Body of pancreas (tissue), 4 donors: ENCODE data around the gene FLYWCH2. TPM values are rescaled to one million over a fixed set of nuclear protein-coding genes. Genes with fewer than 3 reads are reported as not detected.
"Not testable (repeated sequence)": the region's sequence is repeated elsewhere in the genome, so short reads cannot be mapped to it uniquely, and the experiment has no call there.

ENCODE experiments used
- ATAC-seq: fragments of 150-250 bp; one replicate; pipeline ENCODE4 v1.9.1; 2016
- DNase-seq, 4 donors: peaks; one replicate each; pipeline ENCODE4 v3.0.0-alpha.2; 2019
- H3K27ac ChIP-seq, 4 donors: fragments of 200-600 bp; sonication (generic); 1 replicate in 3 of 4; 2 replicates in 1 of 4; pipeline versions ENCODE4 v1.5.1 to v1.6.1; 2016 to 2019; ENCODE audit warnings: mild to moderate bottlenecking in 1 of 4, mixed read lengths in 1 of 4, moderate library complexity in 1 of 4
- H3K27me3 ChIP-seq, 2 donors: fragments of 200-600 bp; sonication (generic); one replicate each; pipeline ENCODE4 v1.6.0; 2016; ENCODE audit warnings: mild to moderate bottlenecking in 1 of 2
- H3K36me3 ChIP-seq, 2 donors: fragments of 200-600 bp; sonication (generic); replicated peaks in 1 of 2; 2 replicates each; pipeline ENCODE4 v1.5.1; 2016; ENCODE audit warnings: low read depth in 2 of 2; ENCODE audit not compliant: insufficient read depth in 1 of 2
- H3K4me1 ChIP-seq: fragments of 200-600 bp; sonication (generic); one replicate; pipeline ENCODE4 v1.6.0; 2016
- H3K4me3 ChIP-seq, 2 donors: fragments of 200-600 bp; sonication (generic); 1 replicate in 1 of 2; 2 replicates in 1 of 2; pipeline ENCODE4 v1.5.1; 2016 to 2019
- H3K9me3 ChIP-seq, 3 donors: fragments of 200-600 bp; sonication (generic); 1 replicate in 2 of 3; 2 replicates in 1 of 3; pipeline ENCODE4 v1.5.1; 2016
- POLR2A ChIP-seq, 3 donors: fragments of 450-650 bp; IDR thresholded peaks; one replicate each; pipeline ENCODE4 v1.6.1; 2016; ENCODE audit warnings: antibody characterized with exemption in 3 of 3, mild to moderate bottlenecking in 2 of 3
- WGBS, 2 donors: methylation state at CpG; one replicate each; pipeline ENCODE4 v1.1.5; 2017; 5-methylcytosine and 5-hydroxymethylcytosine counted together
- intact Hi-C: fragments of 100-400 bp; cut with DNase I; formaldehyde crosslinking; loops from one replicate; pipeline ENCODE4 v1.15.1; 2023
- total RNA-seq, 2 donors: library from RNA; depleted of rRNA; stranded (reverse); fragments of >200 nt; gene quantifications; one replicate each; pipeline ENCODE4 v1.1.0, GENCODE V29; 2016
- TF ChIP-seq, protein P1 (sequence below), 7 experiments: fragments of 450-650 bp in 4 of 7; fragments of 200-600 bp in 3 of 7; sonication (generic) in 3 of 7; IDR thresholded peaks; one replicate each; pipeline ENCODE4 v1.5.1; 2016 to 2019; ENCODE audit warnings: antibody characterized with exemption in 7 of 7

The FLYWCH2 gene
- total RNA-seq, 2 donors from 2014 or later, result 23.6 to 49.1 TPM

DNA sequence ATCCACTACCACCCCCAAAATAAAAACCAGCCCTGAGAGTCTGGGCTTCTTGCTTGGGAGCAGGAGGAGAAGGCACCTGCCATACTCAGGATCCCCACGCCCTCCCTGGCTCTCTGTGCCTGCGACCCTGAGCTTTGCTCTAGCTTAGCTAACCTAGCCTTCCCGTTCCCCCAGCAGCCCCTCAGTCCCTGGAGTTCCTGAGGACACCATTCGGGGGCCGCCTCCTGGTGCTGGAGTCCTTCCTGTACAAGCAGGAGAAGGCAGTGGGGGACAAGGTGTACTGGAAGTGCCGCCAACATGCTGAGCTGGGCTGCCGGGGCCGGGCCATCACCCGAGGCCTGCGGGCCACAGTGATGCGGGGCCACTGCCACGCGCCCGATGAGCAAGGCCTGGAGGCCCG is 47.2 kb downstream of the FLYWCH2 start:
- Histone ChIP-seq H3K36me3 (peaks cover 0 to 4% of the 10 kb centered on the region in 2 donors), H3K4me3 (no peak overlapping the region), H3K4me1 (peaks cover 5% of the 10 kb centered on the region), H3K27me3 (no peaks in the 10 kb centered on the region), H3K9me3 (no peaks in the 10 kb centered on the region), H3K27ac (no peak overlapping the region)
- intact Hi-C loops, result no loop called here
- DNase-seq (no peak), ATAC-seq (no peak)
- WGBS, 2 donors, result 91 to 100% methylated on average over 3 to 15 of the region's 15 CpGs
- TF ChIP-seq, protein P1, sequence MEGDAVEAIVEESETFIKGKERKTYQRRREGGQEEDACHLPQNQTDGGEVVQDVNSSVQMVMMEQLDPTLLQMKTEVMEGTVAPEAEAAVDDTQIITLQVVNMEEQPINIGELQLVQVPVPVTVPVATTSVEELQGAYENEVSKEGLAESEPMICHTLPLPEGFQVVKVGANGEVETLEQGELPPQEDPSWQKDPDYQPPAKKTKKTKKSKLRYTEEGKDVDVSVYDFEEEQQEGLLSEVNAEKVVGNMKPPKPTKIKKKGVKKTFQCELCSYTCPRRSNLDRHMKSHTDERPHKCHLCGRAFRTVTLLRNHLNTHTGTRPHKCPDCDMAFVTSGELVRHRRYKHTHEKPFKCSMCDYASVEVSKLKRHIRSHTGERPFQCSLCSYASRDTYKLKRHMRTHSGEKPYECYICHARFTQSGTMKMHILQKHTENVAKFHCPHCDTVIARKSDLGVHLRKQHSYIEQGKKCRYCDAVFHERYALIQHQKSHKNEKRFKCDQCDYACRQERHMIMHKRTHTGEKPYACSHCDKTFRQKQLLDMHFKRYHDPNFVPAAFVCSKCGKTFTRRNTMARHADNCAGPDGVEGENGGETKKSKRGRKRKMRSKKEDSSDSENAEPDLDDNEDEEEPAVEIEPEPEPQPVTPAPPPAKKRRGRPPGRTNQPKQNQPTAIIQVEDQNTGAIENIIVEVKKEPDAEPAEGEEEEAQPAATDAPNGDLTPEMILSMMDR (IDR thresholded peaks at IDR 0.05), result no peak
- TF ChIP-seq POLR2A (IDR thresholded peaks at IDR 0.05), result no peak

DNA sequence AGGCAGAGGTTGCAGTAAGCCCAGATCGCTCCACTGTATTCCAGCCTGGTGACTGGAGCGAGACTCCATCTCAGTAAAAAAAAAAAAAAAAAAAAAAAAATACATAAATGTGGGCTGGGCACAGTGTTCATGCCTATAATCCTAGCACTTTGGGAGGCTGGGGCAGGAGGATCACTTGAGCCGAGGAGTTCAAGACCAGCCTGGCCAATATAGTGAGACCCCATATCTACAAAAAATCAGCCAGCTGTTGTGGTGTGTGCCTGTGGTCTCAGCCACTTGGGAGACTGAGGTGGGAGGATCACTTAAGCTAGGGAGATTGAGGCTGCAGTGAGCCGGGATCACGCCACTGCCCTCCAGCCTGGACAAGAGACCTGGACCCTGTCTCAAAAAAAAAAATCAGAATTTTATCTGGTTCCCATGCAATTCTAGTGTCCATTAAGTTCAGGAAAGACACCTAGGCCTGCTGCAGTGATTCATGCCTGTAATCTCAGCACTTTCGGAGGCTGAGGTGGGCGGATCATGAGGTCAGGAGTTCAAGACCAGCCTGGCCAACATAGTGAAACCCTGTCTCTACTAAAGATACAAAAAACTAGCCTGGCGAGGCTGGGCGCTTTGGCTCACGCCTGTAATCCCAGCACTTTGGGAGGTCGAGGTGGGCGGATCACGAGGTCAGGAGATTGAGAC is 48.4 kb downstream of the FLYWCH2 start:
- 89 to 92% methylated on average over 12 to 13 of the region's 13 CpGs for WGBS, 2 donors
- H3K36me3 ChIP-seq, H3K27me3 ChIP-seq, H3K9me3 ChIP-seq, ATAC-seq, intact Hi-C loops, DNase-seq, H3K4me1 ChIP-seq, H3K27ac ChIP-seq, H3K4me3 ChIP-seq: not testable (repeated sequence)

DNA sequence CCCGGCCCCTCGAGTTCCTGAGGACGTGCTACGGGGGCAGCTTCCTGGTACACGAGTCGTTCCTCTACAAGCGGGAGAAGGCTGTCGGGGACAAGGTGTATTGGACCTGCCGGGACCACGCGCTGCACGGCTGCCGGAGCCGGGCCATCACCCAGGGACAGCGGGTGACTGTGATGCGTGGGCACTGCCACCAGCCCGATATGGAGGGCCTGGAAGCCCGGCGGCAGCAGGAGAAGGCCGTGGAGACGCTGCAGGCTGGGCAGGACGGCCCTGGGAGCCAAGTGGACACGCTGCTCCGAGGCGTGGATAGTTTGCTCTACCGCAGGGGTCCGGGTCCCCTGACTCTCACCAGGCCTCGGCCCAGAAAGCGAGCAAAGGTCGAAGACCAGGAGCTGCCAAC is 50.1 kb downstream of the FLYWCH2 start:
- TF ChIP-seq, protein P1 (IDR thresholded peaks at IDR 0.05), result no peak
- TF ChIP-seq POLR2A (IDR thresholded peaks at IDR 0.05), result no peak
- no peak overlapping the region for H3K4me3 ChIP-seq
- H3K27me3 ChIP-seq, result no peaks in the 10 kb centered on the region
- H3K4me1 ChIP-seq, result no peaks in the 10 kb centered on the region
- WGBS, 2 donors, result 84 to 90% methylated on average over 12 to 29 of the region's 30 CpGs
- DNase-seq (no peak), ATAC-seq (no peak)
- H3K27ac ChIP-seq, result no peak overlapping the region
- intact Hi-C loops, result no loop called here
- no peaks in the 10 kb centered on the region for H3K9me3 ChIP-seq
- H3K36me3 ChIP-seq, result peaks cover 0 to 6% of the 10 kb centered on the region in 2 donors

DNA sequence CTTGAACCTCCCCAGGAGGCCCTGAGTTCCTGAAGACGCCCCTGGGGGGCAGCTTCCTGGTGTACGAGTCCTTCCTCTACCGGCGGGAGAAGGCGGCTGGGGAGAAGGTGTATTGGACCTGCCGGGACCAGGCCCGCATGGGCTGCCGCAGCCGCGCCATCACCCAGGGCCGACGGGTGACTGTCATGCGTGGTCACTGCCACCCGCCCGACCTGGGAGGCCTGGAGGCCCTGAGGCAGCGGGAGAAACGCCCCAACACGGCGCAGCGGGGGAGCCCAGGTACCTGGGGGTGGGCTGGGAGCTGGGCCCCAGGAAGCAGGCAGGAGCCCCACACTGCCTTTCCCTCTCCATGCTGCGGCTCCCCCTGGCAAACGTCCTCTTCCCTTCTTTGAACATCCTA is 50.7 kb downstream of the FLYWCH2 start:
- Histone ChIP-seq H3K4me3 (no peak overlapping the region), H3K27ac (no peak overlapping the region), H3K9me3 (no peaks in the 10 kb centered on the region), H3K27me3 (no peaks in the 10 kb centered on the region), H3K4me1 (no peaks in the 10 kb centered on the region), H3K36me3 (peaks cover 0 to 6% of the 10 kb centered on the region in 2 donors)
- 83 to 88% methylated on average over 4 to 22 of the region's 22 CpGs for WGBS, 2 donors
- ATAC-seq (no peak), DNase-seq (no peak)
- intact Hi-C loops, result no loop called here
- TF ChIP-seq, protein P1 (IDR thresholded peaks at IDR 0.05), result no peak
- TF ChIP-seq POLR2A (IDR thresholded peaks at IDR 0.05), result no peak

DNA sequence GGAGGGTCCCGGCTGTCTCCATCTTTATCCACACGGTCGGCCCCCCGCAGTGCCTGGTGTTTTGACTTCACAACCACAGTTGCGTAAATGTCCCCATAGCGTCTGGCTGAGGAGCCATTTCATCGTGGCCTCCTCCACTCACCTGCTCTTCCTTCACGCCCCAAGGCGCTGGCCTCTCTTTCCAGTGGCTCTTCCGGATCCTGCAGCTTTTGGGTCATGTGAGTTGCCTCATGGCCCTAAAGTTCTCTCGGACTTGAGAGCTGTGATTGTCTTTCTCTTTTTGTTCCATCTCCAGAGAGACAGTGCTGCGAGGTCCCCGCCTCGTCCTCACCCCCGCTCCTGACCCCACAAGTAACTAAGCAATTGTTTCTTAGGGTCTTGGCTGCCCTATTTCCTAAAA is 51.4 kb downstream of the FLYWCH2 start:
- TF ChIP-seq, protein P1 (IDR thresholded peaks at IDR 0.05), result no peak
- no peak for TF ChIP-seq POLR2A (IDR thresholded peaks at IDR 0.05)
- H3K9me3 ChIP-seq, result no peaks in the 10 kb centered on the region
- H3K36me3 ChIP-seq, result peaks cover 0 to 11% of the 10 kb centered on the region in 2 donors
- 86 to 93% methylated on average over 15 of the region's 15 CpGs for WGBS, 2 donors
- ATAC-seq (no peak), DNase-seq (no peak)
- no peaks in the 10 kb centered on the region for H3K4me1 ChIP-seq
- H3K27me3 ChIP-seq, result no peaks in the 10 kb centered on the region
- intact Hi-C loops, result no loop called here
- H3K4me3 ChIP-seq, result no peak overlapping the region
- H3K27ac ChIP-seq, result no peak overlapping the region
